ENCODE data around the gene EPDR1.

The EPDR1 gene

DNA sequence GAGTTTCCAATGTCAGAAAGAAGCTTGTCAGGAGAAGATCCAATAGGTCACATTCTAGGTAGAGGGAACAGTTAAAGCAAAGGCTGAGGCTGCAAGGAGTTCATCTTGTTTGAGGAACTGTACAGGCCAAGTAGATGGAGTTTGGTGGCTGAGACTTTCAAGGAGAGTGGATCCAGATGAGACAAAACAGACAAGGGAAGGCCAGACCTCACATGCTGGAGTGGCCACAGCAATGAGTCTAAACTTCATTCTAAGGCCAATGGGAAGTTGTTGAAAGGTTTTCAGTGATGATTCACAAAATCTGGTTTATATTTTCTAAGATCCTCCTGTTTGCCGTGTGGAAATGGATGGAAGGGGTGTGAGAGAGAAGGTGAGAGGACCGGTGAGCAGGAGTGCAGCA lies 40.0 kb downstream of the EPDR1 start:
- Histone ChIP-seq H3K9me3 (no peaks in the 10 kb centered on the region), H3K4me1 (no peaks in the 10 kb centered on the region), H3K4me3 (ENCODE audit: low read depth, low read length) (no peak overlapping the region), H3K27me3 (no peaks in the 10 kb centered on the region), H3K36me3 (no peaks in the 10 kb centered on the region)
- TF ChIP-seq, protein P1, sequence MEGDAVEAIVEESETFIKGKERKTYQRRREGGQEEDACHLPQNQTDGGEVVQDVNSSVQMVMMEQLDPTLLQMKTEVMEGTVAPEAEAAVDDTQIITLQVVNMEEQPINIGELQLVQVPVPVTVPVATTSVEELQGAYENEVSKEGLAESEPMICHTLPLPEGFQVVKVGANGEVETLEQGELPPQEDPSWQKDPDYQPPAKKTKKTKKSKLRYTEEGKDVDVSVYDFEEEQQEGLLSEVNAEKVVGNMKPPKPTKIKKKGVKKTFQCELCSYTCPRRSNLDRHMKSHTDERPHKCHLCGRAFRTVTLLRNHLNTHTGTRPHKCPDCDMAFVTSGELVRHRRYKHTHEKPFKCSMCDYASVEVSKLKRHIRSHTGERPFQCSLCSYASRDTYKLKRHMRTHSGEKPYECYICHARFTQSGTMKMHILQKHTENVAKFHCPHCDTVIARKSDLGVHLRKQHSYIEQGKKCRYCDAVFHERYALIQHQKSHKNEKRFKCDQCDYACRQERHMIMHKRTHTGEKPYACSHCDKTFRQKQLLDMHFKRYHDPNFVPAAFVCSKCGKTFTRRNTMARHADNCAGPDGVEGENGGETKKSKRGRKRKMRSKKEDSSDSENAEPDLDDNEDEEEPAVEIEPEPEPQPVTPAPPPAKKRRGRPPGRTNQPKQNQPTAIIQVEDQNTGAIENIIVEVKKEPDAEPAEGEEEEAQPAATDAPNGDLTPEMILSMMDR (IDR thresholded peaks at IDR 0.05; ENCODE audit: low read depth, low read length): no peak
- DNase-seq: no peak

DNA sequence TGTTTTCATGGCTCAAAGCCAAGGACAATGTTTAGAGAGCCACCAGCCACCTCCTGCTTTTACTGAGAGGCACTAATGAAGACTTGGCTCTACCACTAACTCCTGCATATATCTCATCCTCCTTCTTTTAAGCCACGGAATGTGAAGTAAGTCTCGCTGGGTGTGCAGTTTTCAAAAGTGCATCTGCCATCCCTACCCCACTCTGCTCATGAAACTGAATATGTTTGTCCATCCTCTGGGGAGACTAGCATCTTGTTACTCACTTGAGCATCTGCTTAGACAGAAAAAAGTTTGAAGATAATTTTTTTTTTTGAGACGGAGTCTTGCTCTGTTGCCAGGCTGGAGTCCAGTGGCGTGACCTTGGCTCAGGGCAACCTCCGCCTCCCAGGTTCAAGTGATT lies 40.8 kb downstream of the EPDR1 start:
- Histone ChIP-seq H3K36me3 (no peaks in the 10 kb centered on the region), H3K27me3 (no peaks in the 10 kb centered on the region), H3K9me3 (no peaks in the 10 kb centered on the region), H3K4me3 (ENCODE audit: low read depth, low read length) (no peak overlapping the region), H3K4me1 (no peaks in the 10 kb centered on the region)
- no peak for DNase-seq
- TF ChIP-seq, protein P1 (IDR thresholded peaks at IDR 0.05; ENCODE audit: low read depth, low read length): no peak

DNA sequence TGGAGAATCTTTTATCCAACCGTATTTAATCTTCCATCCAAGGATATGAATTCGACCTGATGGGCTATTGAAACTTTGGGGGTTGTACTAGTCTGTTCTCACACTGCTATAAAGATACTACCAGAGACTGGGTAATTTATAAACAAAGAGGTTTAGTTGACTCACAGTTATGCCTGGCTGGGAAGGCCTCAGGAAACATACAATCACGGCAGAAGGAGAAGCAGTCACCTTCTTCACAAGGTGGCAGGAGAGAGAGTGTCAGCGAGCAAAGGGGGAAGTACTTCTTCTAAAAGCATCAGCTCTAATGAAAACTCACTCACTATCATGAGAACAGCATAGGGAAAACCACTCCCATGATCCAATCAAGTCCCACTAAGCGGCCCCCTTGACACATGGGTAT lies 43.8 kb downstream of the EPDR1 start:
- Histone ChIP-seq H3K9me3 (no peaks in the 10 kb centered on the region), H3K27me3 (no peaks in the 10 kb centered on the region), H3K4me1 (no peaks in the 10 kb centered on the region), H3K36me3 (no peaks in the 10 kb centered on the region), H3K4me3 (ENCODE audit: low read depth, low read length) (no peak overlapping the region)
- no peak for DNase-seq
- TF ChIP-seq, protein P1 (IDR thresholded peaks at IDR 0.05; ENCODE audit: low read depth, low read length): no peak

DNA sequence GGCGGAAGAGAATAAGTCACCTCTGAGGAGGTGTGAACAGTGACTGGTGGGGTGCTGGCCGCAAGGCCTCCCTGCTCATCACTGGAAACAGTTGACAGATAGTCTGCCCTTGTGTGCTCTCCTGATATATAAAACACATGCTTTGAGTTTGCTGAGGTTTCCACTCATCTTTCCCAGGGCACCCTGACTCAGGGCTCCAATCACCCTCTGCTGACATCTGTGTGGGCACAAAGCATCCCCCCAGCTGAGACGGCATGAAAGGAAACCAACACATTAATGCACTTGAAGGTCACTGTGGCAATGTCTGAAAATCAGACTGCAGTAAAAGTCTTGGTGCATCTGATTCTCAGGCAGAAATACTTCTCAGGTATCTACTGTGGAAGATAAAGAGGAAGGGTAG lies 49.8 kb downstream of the EPDR1 start:
- H3K9me3 ChIP-seq: no peaks in the 10 kb centered on the region
- H3K4me1 ChIP-seq: no peaks in the 10 kb centered on the region
- H3K4me3 ChIP-seq (ENCODE audit: low read depth, low read length): no peak overlapping the region
- no peaks in the 10 kb centered on the region for H3K27me3 ChIP-seq
- H3K36me3 ChIP-seq: no peaks in the 10 kb centered on the region
- DNase-seq: no peak
- TF ChIP-seq, protein P1 (IDR thresholded peaks at IDR 0.05; ENCODE audit: low read depth, low read length): no peak

DNA sequence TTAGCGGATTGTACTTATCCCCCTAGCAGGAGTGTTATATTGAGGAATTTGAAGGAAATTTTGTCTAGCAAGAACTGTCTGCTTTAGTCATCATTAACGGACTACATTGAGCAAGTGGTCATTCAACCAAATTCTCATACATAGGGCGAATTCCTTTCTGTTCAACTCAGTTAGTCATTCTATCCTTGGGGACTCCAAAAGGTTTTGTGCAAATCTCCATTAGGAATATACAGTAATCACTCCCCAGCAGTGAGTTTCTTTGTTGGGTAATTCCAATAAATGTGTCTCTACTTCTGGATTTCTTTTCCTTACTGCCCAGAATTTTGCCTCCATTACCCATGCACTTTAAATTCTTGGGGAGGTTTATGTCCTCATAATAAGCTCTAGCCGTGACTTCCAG lies 51.1 kb downstream of the EPDR1 start:
- no peak for DNase-seq
- no peak overlapping the region for H3K4me3 ChIP-seq (ENCODE audit: low read depth, low read length)
- no peaks in the 10 kb centered on the region for H3K4me1 ChIP-seq
- TF ChIP-seq, protein P1 (IDR thresholded peaks at IDR 0.05; ENCODE audit: low read depth, low read length): no peak
- no peaks in the 10 kb centered on the region for H3K9me3 ChIP-seq
- H3K36me3 ChIP-seq: no peaks in the 10 kb centered on the region
- no peaks in the 10 kb centered on the region for H3K27me3 ChIP-seq

DNA sequence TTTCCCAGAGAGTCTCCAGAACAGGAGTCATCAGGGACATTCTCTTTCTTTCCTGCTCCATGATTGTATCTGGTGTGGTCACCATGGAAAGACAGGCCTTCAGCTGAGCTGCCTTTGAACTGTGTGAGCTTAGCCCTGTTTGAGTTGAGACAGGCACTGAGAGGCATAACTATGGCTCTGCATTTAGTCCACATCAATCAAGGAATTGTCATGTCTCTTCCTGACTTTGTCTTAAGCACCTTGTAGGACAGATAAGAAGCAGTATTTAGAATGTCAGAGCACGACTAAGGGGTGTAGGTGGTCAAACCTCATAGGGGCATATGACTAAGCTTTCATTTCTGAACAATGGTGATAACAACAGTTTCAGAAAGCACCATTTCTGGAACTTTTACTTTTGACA lies 53.5 kb downstream of the EPDR1 start:
- H3K4me1 ChIP-seq: no peaks in the 10 kb centered on the region
- no peaks in the 10 kb centered on the region for H3K36me3 ChIP-seq
- no peak overlapping the region for H3K4me3 ChIP-seq (ENCODE audit: low read depth, low read length)
- no peaks in the 10 kb centered on the region for H3K9me3 ChIP-seq
- no peak for DNase-seq
- H3K27me3 ChIP-seq: no peaks in the 10 kb centered on the region
- TF ChIP-seq, protein P1 (IDR thresholded peaks at IDR 0.05; ENCODE audit: low read depth, low read length): no peak

All from BE2C (cell line).